HEK293 (cell line): Measurements from ENCODE around the gene CANT1.

Experiments
- BCL11A ChIP-seq: fragments of 450-650 bp; formaldehyde crosslinking; IDR thresholded peaks from 2 replicates; pipeline ENCODE4 v1.5.1; 2016; ENCODE audit warnings: low read depth, missing biosample characterization, missing genetic modification characterization
- GFI1B ChIP-seq: fragments of 450-650 bp; formaldehyde crosslinking; IDR thresholded peaks from 2 replicates; pipeline ENCODE4 v1.5.1; 2016; ENCODE audit warnings: missing biosample characterization, missing genetic modification characterization
- KLF1 ChIP-seq: fragments of 450-650 bp; formaldehyde crosslinking; IDR thresholded peaks from 2 replicates; pipeline ENCODE4 v1.5.1; 2016; ENCODE audit warnings: missing biosample characterization, missing genetic modification characterization
- MEIS1 ChIP-seq: sonication (generic); formaldehyde crosslinking; IDR thresholded peaks from 2 replicates; pipeline ENCODE4 v1.8.1; 2022; ENCODE audit warnings: missing genetic modification reagents, mild to moderate bottlenecking, borderline replicate concordance
- MZF1 ChIP-seq: fragments of 450-650 bp; formaldehyde crosslinking; IDR thresholded peaks from 2 replicates; pipeline ENCODE4 v1.5.1; 2017; ENCODE audit warnings: missing biosample characterization, missing genetic modification characterization, borderline replicate concordance
- OSR2 ChIP-seq: fragments of 450-650 bp; formaldehyde crosslinking; IDR thresholded peaks from 2 replicates; pipeline ENCODE4 v1.5.1; 2016; ENCODE audit warnings: missing biosample characterization, missing genetic modification characterization
- REST ChIP-seq: fragments of 450-650 bp; formaldehyde crosslinking; IDR thresholded peaks from 2 replicates; pipeline ENCODE4 v1.5.1; 2016; ENCODE audit warnings: missing biosample characterization, missing genetic modification characterization
- YY2 ChIP-seq: fragments of 450-650 bp; formaldehyde crosslinking; IDR thresholded peaks from 2 replicates; pipeline ENCODE4 v1.5.1; 2016; ENCODE audit warnings: missing biosample characterization, missing genetic modification characterization
- ZBTB48 ChIP-seq: fragments of 450-650 bp; formaldehyde crosslinking; IDR thresholded peaks from 2 replicates; pipeline ENCODE4 v1.5.1; 2016; ENCODE audit warnings: missing biosample characterization, missing genetic modification characterization
- ZFHX2 ChIP-seq: fragments of 450-650 bp; formaldehyde crosslinking; conservative IDR thresholded peaks from 2 replicates; pipeline ENCODE4 v1.5.1; 2016; ENCODE audit warnings: missing biosample characterization, missing genetic modification characterization
- ZNF10 ChIP-seq: fragments of 450-650 bp; formaldehyde crosslinking; IDR thresholded peaks from 2 replicates; pipeline ENCODE4 v1.5.1; 2017; ENCODE audit warnings: missing biosample characterization, missing genetic modification characterization
- ZNF114 ChIP-seq: fragments of 450-650 bp; formaldehyde crosslinking; IDR thresholded peaks from 2 replicates; pipeline ENCODE4 v1.5.0; 2017; ENCODE audit warnings: missing biosample characterization, missing genetic modification characterization
- ZNF211 ChIP-seq: fragments of 450-650 bp; formaldehyde crosslinking; IDR thresholded peaks from 2 replicates; pipeline ENCODE4 v1.5.1; 2016; ENCODE audit warnings: low read depth, missing biosample characterization, missing genetic modification characterization
- ZNF248 ChIP-seq: fragments of 450-650 bp; formaldehyde crosslinking; IDR thresholded peaks from 2 replicates; pipeline ENCODE4 v1.5.1; 2017; ENCODE audit warnings: missing biosample characterization, missing genetic modification characterization
- ZNF580 ChIP-seq: fragments of 450-650 bp; formaldehyde crosslinking; IDR thresholded peaks from 2 replicates; pipeline ENCODE4 v1.5.1; 2016; ENCODE audit warnings: missing biosample characterization, missing genetic modification characterization
- ZNF623 ChIP-seq: fragments of 450-650 bp; formaldehyde crosslinking; IDR thresholded peaks from 2 replicates; pipeline ENCODE4 v1.5.1; 2016; ENCODE audit warnings: missing biosample characterization, missing genetic modification characterization
- ZNF664 ChIP-seq: fragments of 450-650 bp; formaldehyde crosslinking; IDR thresholded peaks from 2 replicates; pipeline ENCODE4 v1.5.1; 2016; ENCODE audit warnings: missing biosample characterization, missing genetic modification characterization
- ZNF701 ChIP-seq: fragments of 450-650 bp; formaldehyde crosslinking; IDR thresholded peaks from 2 replicates; pipeline ENCODE4 v1.5.1; 2016; ENCODE audit warnings: missing biosample characterization, missing genetic modification characterization
- ZNF768 ChIP-seq: fragments of 450-650 bp; formaldehyde crosslinking; IDR thresholded peaks from 2 replicates; pipeline ENCODE4 v1.5.1; 2018; ENCODE audit warnings: missing biosample characterization, mild to moderate bottlenecking, missing genetic modification characterization
- ZNF776 ChIP-seq: fragments of 450-650 bp; formaldehyde crosslinking; IDR thresholded peaks from 2 replicates; pipeline ENCODE4 v1.5.0; 2017; ENCODE audit warnings: missing biosample characterization, missing genetic modification characterization, borderline replicate concordance
- TF ChIP-seq, protein P1 (sequence below): fragments of 450-650 bp; formaldehyde crosslinking; IDR thresholded peaks from 2 replicates; pipeline ENCODE4 v1.5.1; 2016; ENCODE audit warnings: missing biosample characterization, missing genetic modification characterization

Gene CANT1

GRCh38 chr17:79008666-79009387 lies 737 bp downstream of the CANT1 start (continued):
- TF ChIP-seq, protein P1, sequence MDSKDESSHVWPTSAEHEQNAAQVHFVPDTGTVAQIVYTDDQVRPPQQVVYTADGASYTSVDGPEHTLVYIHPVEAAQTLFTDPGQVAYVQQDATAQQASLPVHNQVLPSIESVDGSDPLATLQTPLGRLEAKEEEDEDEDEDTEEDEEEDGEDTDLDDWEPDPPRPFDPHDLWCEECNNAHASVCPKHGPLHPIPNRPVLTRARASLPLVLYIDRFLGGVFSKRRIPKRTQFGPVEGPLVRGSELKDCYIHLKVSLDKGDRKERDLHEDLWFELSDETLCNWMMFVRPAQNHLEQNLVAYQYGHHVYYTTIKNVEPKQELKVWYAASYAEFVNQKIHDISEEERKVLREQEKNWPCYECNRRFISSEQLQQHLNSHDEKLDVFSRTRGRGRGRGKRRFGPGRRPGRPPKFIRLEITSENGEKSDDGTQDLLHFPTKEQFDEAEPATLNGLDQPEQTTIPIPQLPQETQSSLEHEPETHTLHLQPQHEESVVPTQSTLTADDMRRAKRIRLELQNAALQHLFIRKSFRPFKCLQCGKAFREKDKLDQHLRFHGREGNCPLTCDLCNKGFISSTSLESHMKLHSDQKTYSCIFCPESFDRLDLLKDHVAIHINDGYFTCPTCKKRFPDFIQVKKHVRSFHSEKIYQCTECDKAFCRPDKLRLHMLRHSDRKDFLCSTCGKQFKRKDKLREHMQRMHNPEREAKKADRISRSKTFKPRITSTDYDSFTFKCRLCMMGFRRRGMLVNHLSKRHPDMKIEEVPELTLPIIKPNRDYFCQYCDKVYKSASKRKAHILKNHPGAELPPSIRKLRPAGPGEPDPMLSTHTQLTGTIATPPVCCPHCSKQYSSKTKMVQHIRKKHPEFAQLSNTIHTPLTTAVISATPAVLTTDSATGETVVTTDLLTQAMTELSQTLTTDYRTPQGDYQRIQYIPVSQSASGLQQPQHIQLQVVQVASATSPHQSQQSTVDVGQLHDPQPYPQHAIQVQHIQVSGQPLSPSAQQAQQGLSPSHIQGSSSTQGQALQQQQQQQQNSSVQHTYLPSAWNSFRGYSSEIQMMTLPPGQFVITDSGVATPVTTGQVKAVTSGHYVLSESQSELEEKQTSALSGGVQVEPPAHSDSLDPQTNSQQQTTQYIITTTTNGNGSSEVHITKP (tag by site-specific recombination): peak; percentile 86
- TF ChIP-seq ZFHX2 (tag by site-specific recombination): 0 out of 2 replicates have a peak, but pooled peaks have one; percentile 14
- no peak for TF ChIP-seq BCL11A
- no peak for TF ChIP-seq ZNF623
- TF ChIP-seq MZF1 (tag by site-specific recombination): no peak
- no peak for TF ChIP-seq MEIS1 (CRISPR knock-in tag)
- no peak for TF ChIP-seq ZNF580 (tag by site-specific recombination)
- no peak for TF ChIP-seq ZBTB48 (tag by site-specific recombination)
- TF ChIP-seq REST (tag by site-specific recombination): no peak
- no peak for TF ChIP-seq GFI1B (tag by site-specific recombination)
- no peak for TF ChIP-seq YY2 (tag by site-specific recombination)
- 0 out of 2 replicates have a peak, but pooled peaks have one; percentile 38 for TF ChIP-seq ZNF10 (tag by site-specific recombination)
- no peak for TF ChIP-seq ZNF664 (tag by site-specific recombination)
- TF ChIP-seq ZNF248: no peak
- TF ChIP-seq ZNF701: no peak
- TF ChIP-seq ZNF776 (tag by site-specific recombination): no peak
- no peak for TF ChIP-seq KLF1 (tag by site-specific recombination)
- TF ChIP-seq ZNF114 (tag by site-specific recombination): no peak
- TF ChIP-seq ZNF768: no peak
- TF ChIP-seq ZNF211 (tag by site-specific recombination): no peak
- TF ChIP-seq OSR2 (tag by site-specific recombination): no peak
